HG03196 (cell line): ENCODE data around the gene LRRC45.

Experiments used
- ATAC-seq: cut with Tn5 transposase; IDR thresholded peaks from one replicate; pipeline ENCODE4 v1.9.1; 2021; ENCODE audit not compliant: unreplicated experiment

The LRRC45 gene

DNA sequence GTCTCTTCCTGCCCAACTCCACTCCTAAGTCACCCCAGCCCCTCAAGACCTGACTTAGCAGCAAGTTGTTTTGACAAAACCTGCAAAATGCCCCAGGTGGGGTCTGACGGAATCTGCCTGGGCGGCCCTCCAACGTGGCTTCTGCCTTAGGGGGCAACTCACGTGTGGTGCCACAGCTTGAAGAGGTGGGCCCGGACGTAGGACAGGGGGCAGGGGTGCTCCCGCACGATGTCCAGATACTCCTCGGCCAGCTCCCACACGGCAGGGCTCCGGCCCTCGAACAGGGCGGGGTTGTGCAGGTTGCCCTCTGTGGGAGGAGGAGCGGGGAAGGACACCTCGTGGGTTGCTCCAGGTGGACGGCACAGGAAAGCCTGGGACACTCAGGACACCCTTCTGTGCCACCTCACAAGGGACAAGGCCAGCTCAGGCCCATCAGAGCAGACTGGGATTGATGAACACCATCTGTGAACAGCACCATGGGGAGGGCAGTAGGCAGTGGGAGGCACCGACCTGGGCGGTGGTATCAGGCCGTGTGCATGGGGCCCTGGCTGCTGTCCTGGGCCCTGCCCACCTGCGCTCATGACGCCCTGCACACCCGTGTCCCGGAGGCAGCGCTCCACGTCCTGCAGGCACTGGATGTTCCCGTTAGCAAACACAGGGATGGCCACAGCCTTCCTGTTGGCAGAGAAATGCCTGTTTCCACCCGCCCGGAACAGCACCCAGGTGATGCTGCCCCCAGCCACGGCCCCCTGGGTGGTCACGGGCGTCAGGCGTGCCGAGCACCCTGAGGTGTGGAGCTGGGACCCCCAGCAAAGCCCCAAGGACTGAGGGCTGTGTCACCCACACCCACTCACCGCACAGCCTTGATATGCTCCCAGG, 38.2 kb downstream of the LRRC45 start:
- ATAC-seq = no peak

DNA sequence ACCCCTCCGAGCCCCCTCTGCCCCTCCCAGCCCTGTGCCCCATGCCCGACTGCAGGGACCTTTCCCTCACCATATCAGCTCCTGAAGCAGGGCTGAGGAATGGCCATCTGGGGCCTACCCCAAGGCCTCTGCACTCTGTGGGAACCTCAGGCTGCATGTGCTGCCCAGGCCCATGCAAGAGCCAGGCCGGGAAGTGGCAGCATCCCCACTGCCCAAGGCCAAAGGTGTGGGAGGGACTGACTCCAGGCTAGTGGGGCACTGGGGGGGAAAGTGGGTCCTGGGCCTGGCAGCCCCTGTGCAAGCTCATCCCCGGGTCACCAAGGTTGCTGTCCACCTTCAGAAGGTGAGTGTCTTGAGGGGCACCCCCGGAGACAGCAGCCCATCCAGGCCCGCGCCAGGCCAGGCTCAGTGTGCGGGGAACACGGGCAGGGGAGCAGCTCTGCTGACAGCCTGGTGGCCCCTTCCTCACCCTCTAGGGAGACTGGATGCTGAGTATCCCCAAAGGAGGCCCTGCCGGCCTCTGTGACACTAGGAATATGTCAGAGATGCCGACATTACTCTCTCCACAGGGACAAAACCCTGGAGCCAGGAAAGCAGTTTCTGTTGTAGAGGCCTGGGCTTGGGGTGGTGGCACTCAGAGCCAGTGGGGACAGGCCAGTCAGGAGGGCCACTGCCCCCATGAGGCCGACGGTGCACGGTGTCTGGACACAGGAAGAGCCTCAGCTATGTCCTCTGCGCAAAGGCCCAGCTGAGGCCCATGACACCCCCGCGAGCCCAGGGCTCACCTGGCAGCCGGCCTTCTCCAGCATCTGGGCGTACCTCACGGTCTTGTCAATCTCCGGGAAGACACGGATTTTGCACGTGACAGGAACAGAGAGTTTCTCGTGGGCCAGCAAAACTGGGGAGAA, 39.2 kb downstream of the LRRC45 start:
- no peak for ATAC-seq

DNA sequence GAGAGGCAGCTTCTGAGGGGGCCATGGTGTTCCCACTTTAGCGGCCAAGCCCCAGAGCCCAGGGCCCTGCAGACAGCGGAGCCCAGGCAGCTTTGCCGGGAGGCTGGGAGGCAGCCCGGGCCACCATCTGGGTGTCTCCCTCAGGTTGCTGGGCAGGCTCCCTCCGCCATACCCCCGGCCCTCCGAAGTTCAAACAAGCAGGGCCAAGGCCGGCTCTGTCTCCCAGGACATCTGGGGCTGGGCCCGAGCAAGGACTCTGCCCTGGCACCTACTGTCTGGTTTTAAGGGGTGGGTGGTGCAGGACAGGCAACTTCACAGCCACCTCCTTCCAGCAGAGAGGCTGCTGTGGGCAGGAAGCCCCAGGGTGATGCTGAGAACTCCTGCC, 39.9 kb downstream of the LRRC45 start:
- ATAC-seq = no peak

DNA sequence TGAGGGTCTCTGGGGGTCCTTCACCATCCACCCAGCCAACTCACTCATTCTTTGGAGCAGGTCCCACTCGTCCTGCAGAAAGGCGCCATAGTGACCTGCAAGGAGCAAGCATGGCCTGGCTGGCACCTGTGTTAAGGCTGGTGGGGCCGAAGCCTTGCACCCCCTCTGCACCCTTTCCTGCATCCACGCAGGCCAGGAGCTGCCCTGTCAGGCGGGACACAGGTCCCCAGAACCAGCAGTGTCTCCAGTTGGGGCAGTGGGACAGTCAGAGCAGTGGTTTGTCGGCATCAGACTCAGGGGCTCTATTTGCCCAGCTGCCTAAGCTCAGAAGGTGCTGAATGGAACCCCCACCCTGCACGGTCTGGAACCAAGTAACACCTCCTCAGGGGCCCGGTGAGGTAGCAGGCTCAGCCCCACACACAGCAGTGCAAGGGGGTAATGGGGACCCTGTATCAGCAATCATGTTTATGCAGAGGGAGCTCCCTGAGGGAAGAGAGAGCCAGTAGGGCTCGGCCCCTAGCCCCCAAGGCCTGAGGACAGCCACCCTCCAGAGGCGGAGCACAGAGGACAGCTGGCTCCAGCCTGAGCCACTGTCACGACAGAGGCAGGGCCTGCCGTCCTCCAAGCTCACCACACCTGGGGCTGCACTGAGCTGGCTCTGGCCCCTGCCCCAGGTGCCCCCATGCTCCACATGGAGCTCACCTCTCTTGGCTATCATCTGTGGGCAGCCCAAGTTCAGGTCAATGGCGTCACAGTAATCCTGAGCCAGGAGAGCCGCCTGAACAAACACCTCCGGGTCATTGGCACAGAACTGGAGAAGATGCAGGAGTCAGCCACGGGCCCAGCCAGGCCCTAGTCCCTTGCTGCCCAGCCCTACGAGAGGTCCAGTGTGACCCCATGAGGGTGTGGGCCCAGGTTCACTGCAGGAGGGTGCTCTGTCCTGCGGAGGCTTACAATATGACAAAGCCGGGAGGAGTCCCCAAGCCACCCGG, 40.6 kb downstream of the LRRC45 start:
- ATAC-seq = no peak

DNA sequence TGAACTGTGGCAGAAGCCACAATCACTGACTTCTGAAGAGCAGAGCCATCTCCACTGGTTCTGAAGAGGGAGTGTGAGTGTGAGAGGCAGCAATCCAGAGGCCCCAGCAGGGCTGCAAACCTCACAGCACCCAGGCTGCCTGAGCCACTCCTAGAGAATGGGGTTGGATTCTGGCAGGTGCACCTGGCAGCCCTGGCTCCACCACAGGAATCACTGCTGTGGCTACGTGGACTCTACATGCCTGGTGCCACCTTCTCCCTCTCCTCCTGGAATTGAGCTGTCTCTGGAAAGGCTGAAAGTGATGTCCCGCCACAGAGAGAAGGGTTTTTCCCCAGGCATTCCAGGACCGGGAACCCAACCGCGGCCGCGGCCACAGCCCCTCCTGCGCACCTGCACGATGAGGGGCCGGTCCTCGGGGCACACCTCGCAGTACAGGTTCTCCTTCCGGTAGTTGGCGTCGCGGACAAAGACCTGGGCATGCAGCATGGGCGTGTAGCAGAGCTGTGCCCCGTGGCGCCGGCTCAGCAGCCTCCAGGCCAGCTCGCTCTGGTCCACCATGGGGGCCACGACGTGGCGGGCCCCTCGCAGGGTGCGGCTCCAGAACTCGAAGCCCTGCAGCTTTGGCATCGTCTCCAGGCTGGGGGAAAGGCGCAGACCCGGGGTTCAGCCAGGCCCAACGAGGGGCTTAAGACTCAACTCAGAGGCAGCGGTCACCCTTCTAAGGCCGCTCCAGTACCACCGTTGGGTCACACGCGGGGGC, 41.5 kb downstream of the LRRC45 start:
- ATAC-seq = no peak

DNA sequence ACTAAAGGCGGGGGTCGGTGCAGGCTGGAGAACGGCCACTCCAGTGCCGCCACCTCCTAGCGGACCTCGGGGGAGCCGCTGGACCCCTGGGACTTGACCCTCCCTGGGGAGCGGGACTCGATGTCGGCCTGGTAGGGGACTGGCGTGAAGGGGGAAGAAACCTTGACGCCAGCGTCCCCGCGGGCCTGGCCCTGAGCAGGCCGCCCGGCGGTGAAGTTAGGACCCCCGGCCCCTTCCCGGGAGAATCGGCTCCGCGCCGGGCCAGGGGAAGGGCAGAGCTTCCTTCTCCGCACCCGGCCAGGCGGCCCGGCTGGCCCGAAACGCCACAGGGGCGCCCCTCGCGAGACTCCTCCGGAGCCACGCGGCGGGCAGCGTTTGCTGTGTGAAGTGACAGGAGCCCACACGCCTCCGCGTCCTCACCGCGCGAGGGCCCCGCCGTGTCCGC, 42.1 kb downstream of the LRRC45 start:
- ATAC-seq = no peak

DNA sequence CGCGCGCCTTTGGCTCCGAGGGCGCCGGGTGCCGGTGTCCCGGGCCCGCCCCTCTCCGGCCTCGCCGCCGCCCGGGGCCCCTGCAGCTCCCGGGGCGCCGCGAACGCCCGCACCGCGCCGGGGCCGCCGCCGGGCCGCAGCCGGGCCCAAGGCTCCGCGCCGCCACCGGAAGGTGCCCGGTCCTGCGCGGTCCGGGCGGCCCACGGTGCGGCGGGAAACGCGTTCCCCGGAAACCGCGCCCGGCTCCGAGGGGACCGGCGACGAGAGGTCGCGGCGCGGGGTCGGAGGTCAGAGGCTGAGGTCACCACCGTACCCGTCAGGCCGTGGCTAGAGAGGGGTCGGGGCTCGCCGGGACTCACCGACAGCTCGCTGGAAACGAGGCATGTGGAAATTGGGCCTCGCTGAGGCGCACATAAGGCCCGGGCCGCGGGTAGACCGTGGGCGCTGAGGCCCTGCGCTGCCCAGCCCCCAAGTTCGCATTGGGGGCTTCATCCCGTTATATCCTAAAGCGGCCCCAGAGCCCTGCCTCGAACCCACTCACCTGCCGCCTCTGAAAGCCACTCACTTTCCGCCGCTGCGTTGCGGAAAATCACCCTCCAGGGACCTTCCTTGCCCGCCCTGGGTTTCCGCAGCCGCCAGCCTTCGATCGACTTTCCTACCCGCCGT, 42.7 kb downstream of the LRRC45 start, which contains the start of gene DUS1L:
TSS of gene DUS1L (minus strand) at position 167 of the 666 bp plus-strand sequence. CDS start 745 bp downstream, outside the sequence.
- ATAC-seq = no peak

DNA sequence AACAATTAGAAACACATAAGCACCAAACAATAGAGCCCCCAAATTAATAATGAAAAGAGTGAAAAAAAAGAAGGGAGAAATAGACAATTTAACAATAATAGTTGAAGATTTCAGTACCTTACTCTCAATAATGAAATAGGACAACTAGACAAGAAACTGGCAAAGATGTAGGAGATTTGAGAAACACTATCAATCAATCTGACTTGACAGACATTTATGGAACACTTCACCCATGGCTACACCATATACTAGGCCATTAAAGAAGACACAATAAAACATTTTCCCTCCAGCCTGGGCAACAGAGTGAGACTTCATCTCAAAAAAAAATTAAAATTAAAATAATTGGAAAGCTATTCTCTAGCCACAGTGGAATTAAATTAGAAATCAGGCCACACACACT, 47.5 kb downstream of the LRRC45 start:
- ATAC-seq = no peak

DNA sequence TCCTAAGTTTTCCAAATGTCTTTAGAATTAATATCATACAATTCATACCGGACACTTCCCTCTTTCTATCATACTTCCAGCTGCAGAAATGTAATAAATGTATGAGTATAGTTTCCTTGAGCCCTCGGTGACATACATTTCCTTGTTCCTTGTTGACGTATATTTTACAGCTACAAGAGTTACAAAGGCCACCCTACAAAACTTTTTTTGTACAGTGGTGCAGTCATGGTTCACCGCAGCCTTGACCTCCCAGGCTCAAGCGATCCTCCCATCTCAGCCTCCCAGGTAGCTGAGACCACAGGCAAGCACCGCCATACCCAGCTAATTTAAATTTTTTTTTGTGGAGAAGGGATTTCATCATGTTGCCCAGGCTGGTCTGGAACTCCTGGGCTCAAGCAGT, 49.7 kb downstream of the LRRC45 start:
- no peak for ATAC-seq

DNA sequence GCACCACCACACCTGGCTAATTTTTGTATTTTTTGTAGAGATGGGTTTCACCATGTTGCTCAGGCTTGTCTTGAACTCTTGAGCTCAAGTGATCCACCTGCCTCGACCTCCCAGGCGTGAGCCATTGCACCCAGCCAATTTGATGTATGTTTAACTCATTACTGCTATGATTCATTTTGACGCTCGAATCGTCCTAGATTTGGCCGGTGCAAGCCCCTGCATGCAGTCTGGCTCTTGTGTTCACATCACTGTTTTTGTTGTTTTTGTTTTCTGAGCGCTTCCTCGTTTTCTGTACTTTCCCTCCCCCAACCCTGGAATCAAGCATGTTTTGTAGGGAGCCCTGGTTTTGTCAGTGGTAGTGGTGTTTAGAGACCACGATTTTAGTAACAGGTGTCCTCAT, 50.3 kb downstream of the LRRC45 start:
- no peak for ATAC-seq

DNA sequence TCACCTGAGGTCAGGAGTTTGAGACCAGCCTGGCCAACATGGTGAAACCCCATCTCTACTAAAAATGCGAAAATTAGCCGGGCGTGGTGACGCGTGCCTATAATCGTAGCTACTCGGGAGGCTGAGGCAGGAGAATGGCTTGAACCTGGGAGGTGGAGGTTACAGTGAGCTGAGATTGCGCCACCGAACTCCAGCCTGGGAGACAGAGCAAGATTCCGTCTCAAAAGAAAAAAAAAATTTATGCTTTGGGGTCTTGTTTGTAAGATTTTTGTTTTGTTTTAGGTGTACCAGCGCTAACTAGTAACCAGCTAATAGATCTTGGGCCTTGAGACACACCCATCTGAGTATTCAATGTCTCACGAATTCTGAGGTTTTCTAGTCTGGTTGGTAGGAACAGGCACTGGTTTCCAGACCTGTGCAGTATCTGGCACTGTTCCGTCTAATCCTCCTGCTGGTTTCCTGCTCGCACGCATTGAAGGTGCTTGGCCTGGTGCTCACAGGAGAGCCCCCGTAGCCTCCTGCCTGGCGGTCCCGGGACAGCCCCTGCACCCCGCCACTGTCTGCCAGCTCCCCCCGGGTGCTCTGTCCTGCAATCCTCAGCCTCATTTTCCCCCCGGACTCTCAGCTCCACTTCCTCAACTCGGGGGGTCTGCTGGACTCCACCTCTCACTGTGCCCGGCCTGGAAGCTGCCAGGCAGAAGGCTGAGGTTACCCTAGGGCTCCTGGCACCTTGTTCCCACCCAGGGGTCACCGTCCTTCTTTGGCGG, 53.1 kb downstream of the LRRC45 start:
- no peak for ATAC-seq

DNA sequence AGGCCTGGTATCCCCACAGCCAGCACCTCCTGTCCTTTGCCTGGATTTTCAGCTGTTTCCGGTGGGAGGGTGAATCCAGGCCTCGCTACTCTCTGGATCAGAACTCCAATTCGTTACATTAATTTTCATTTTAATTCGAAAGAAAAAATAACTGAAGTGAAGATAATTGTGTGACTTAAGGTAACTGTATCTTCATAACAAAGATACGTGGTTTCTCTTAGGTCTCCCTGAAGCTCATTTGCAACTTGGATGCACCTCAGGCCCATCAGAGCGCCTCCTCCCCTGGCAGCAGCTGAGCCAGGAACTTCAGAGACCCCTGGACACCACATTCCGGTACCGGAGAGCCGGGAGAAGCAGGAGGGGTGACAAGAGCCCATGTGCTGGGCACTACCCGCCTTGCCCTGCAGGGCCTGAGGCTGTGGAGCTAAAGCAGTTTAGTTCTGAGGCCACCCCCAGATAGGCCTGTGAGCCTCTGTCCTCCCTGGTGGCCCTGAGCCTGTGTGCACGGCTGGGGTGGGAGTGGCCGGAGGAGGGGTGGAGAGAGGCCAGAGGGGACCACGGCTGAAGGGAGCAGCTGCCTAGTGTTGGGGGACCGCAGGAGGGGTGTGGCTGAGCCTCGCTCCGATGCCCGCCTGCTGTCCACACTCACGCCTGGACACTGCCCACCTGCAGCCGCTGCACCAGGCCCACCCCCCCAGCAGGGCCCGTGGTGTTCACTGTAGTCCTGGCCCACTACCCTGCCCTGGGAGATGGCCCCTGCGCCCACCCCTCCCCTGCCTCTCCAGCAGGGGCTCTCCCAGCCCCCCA, 53.9 kb downstream of the LRRC45 start:
- no peak for ATAC-seq

DNA sequence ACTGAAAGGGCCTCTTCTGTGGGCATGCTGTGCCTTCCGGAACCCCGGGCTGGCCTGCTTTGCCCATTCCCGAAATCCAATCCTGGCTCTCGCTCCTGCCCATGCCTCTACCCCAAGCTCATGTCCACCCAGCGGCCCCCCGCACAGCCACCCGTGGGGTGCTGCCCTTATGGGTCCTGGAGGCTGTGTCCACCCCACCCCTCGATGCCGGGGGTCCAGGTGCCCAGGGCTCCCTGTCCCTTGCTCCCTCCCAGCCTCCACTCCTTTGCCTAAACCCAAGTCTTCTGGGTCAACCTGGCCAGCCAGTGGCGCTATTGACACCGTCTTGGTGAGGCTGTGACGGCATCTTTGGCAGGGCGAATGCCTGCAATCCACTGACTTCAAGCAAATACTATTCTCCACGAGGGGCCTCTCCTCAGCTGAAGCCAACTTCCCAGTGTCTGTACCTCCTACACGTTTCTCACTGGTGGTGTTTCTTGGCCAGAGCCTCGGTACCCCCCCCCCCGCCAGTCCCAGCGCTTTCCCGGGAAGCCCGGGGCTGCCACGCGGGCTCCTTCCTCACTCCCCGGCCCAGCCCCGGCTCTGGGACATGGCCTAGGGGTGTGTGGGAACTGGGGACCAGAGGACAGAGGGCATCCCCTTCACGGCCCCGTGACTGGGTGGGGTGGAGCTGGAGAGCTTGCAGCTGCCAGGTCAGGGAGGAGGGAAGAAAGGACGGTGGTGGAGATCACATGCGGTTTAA, 54.7 kb downstream of the LRRC45 start:
- ATAC-seq = no peak

DNA sequence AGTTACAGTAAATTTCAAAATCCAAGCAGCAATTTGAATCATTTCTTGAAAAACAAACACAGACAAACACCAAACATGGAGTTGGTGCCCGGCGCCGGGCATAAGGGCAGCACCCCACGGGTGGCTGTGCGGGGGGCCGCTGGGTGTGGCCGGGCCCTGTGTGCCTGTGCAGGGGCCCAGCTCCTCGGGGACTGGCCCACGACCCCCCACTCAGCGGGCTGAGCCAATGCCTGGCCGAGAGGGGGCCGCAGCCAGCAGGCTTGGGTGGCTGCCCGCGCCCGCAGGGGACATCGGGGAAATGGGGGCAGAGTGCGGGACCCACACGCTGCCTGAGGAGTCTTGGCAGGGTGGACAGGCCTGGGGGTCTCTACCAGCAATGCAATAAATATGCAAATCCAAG, 55.3 kb downstream of the LRRC45 start:
- no peak for ATAC-seq

DNA sequence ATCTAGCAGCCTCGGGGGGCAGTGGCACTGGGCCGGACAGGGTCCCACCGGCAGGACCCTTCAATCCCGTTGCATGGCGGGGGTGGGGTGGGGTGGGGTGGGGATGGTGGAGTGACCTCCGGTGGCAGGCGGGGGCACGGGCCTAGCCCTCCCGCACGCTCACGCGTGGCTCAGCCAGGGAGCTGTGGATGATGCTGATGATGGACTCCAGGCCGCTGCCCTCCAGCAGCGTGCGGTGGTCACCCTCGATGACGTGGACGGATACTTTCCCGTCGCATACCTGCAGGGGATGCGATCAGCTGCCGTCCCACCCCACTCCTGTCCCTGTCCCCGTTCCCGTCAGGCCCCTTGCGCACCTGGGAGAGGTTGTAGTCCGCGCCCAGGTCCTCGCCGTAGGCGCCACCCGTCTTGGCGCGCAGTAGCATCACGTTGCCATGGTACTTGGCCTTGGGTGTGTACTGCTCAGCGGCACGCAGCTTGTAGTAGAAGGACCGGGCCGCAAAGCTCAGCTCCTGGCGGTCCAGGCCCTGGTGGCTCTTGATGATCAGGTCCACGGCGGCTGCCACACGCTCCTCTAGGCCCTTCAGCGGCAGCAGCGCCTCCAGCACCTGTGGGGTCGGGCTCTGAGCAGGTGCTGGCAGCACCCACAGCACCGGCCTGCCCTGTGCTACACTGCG, 56.0 kb downstream of the LRRC45 start:
- ATAC-seq = no peak

DNA sequence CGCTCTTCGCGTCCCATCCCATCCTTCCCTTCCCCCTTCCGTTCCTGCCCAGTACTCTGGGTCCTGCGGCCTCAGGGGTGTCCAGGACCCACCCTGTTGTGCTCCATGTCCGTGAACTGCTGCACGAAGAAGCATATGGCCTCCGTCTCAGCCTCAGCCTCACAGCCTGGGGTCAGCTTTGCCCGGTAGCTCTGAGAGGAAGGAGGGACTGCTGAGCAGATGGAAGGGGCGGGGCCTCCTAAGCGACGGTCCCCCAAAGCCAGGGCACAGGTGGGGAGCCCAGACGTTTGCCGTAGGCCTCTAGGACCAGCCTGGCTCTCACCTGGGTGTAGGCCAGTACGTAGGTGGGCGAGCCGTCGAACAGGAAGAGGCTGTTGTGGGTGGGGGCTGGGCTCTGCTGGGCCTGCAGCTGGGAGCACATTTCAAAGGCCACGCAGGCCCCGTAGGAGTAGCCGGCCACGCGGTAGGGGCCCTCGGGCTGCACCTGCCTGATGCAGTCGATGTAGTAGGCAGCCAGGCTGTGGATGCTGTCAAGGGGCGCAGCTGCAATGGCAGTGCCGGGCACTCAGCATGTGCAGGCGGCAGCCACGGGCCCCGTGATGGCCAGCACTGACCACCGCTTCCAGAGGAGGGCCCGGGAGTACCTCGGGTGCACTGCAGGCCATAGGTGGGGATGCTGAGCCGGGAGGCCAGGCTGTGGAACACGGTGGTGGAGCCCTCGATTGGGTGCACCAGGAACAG, 57.1 kb downstream of the LRRC45 start:
- no peak for ATAC-seq
